Colon (tissue), 2 donors: ENCODE measurements around the gene GRAMD4.

ENCODE experiments used
- FAIRE-seq: peaks from 2 replicates; lab custom pipeline; 2012; peaks lifted over from hg19 to GRCh38; lab: Jason Lieb, UNC
- donor health status: control.
- donor health status: control.

The GRAMD4 gene

DNA sequence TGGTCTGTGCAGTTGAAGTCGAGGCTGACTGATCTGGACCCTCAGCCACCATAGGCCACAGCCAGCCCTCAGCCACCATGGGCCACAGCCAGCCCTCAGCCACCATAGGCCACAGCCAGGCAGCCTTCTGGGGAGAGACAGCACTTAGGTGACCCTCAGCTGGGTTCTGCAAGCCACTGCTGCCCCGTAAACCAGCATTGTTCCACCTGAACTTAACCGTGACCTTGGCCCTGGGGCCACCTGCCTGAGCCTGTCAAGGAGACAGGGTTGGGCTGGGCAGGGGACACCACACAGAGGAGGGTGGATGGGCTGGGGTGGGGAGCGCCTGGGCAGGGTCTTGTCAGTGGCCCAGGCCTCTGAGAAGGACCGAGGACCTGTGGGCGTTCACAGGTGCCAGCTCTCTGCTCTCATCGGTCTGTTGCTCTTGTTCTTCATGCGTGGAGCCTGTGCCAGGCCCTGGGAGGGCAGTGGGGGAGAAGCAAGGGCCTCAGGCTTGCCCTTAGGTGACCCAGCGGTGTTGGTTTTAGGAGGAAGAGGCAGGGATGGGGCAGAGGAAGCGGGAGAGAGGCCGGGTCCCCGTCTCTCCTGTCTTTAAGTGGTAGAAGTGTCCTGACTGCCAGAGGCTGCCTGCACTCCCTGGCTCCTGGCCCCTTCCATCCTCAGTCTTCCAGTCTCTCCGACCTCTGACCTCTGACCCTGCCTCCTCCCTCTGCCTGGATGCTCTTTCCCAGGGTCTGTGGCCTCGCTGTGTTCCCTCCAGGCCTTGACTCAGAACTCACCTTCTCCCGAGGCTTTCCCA, 36.9 kb downstream of the GRAMD4 start:
- FAIRE-seq: no peak

DNA sequence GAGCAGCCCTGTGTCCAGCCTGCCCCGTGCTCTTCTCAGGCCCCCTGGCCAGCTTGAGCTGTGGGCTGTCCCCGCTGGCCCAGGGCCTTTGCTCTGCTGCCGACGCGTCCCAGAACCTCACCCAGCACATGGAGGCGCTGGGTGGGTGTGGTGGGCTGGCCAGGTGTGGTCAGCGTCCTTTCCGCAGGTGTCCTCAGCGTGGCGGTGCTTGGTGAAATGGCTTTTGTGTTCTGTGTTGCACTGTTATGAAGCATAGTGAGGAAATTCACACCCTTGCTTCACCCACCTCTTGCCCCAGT, 37.4 kb downstream of the GRAMD4 start:
- no peak for FAIRE-seq

DNA sequence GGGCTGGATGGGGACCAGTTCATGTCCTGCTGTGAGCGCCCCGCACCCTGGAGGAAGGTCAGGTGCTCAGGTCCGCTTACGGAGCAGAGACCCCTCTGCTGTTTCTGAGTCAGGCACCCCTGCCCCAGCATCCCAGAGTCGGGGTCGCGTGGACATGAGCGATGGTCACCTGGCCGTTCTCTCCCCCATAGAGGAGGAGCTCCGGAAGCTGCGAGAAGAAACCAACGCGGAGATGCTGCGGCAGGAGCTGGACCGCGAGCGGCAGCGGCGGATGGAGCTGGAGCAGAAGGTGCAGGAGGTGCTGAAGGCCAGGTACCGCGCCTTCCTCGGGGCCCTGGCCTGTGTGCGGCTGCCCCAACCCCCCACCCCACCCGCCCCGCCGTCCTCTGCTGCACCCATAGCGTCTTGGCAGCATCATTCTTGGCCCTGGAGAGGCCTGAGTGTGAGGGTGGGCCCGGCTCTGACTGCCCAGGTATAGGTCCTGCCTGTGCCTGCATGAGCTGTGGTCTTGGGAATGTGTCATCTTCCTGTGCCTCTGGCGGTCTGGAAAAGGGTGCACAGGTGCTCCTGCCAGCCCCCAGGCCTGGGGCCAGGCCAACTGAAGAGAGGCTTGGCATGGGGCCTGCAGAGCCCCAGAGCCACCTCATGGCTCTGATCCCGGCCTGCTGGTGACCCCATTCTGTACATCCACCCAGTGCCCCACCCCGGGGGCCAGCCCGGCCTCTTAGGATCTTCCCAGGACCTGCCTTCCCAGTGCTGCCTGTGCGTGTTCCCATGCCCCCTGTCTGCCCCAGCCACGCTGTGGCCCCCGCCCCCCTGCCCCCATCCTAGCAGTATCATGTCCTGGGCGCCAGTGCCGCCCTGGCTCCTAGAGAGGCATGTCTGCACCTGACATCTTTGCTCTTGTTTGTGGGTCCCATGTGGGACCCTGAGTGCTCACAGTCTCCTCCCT, 38.1 kb downstream of the GRAMD4 start:
- FAIRE-seq: no peak

DNA sequence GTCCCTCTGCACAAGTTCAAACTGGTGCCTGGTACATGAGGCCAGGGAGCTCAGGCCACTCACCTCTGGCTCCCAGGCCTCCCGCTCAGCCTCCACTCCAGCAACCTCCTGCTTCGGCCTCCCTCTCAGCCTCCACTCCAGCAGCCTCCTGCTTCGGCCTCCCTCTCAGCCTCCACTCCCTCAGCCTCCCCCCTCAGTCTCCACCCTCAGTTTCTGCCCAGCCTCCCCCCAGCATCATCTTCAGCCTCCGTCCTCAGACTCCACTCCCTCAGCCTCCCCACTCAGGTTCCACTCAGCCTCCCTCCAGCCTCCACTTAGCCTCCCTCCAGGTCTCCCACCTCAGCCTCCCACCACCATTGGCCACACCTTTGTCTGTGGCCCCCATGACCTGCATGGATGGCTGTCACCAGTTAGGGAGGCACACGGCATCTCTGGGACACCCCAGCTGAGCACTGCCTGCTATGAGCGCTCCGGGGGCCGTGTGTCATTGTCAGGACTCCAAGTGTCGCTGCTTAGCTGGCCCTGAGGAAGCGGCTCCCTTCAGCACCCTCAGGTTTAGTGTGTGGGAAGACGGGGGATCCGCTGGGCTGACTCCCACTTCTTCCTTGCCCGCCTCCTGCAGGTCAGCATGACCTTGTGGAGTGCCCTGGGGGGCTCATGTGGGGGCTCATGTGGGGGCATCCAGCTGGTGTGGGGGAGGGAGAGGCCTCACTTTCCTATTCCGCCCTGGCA, 39.0 kb downstream of the GRAMD4 start:
- FAIRE-seq: no peak

DNA sequence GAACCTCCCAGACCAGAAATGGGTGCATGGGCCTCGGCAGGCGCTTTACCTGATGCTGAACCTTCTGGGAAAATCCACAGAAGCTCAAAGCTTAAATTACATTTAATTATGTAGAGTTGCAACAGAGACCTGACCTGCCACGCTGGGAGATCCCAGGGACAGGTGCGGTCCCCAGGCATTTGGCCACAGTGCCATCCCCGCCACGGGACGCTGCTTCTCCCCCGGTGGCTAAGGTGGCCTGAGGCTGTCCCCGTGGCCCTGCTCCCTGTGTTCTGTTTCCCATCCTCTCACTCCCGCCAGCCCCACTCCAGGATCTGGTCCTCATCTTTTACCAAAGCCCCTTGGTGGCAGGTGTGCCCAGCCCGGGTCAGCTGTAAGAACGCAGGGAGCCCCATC, 39.6 kb downstream of the GRAMD4 start:
- no peak for FAIRE-seq

DNA sequence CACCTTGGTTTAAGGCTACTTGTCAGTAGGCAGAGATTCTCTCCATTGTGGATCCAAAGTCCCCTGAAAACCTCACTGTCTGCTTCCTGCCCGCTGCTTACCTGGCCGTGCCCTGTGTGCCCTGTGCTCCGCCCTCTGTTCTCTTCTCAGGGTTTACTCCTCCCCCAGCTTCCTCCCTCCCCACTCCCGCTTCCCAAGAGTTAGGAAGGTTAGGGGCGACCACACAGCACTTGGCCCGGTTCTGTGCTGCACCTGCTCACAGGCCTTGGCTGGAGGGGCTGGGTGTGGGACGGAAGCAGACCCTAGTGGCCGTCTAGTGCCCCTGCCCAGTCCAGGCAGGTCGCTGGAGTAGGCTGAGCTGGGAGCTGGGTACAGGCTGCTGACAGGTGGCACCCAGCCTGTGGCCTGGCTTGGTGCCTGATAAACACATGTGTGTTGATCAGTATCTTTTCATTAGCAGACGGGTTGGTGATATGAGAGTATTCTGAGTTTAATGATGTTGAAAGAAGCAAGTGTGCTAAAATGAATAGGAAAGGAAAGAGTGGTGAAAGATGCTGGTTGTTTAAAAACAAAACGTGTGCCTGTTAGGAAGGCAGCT, 40.5 kb downstream of the GRAMD4 start:
- FAIRE-seq: no peak

DNA sequence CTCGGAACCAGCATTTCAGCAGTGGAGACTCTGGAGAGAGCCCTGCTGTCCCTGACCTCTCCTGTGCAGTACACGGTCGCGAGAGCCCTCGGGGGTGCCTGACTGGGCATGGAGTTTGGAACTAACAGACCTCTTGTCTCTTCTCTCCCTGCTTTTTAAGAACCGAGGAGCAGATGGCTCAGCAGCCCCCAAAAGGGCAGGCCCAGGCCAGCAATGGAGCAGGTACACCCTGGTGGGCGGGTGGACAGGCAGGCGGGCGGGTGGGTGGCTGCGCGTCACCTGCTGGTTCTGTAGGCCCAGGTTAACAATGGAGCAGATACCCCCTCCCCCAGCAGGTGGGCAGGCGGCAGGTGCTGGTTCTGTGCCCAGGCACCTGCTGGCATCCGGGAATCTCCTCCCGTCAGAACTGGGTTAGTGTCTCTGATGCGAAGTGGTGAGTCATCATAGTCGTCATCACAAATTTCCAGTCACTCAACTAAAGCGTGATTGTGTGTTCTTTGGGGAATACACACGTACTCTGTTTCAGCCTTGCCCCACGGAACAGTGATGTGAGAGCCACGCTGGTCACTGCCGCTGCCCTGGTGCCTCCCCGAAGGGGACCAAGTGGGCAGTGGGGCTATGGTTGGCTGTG, 41.1 kb downstream of the GRAMD4 start:
- FAIRE-seq: no peak

DNA sequence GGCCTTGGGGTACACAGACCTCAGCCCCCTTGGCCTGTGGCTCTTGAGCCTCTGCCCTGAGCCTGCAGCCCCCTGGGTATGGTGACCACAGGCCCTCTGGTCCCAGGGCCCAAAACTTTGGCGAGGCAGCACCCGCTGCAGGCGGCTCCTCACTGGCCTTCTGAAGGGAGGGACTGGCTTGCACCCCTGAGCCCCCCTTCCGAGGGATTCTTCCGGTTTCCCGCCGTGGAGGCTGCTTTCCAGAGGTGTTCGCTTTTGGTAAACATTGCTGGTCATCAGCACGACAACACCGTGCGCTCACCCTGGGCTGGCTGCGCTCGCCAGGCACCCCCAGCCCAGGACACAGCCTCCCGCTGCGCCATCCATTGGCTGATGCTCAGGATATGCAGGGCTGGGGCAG, 42.0 kb downstream of the GRAMD4 start:
- FAIRE-seq: no peak

DNA sequence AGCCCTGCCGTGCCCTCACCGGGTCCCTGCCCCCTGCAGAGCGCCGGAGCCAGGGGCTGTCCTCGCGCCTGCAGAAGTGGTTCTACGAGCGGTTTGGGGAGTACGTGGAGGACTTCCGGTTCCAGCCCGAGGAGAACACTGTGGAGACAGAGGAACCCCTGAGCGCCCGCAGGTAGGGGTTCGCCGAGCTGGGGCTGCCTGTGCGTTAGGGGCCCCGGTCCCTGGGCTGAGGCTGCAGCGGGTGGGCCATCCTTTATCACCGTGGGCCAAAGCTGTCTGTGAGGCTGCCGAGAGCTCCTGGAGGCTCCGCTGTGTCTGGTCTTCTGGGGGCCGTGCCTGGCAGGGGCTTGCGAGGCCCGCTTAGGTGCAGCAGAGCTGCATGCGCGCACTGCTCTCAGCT, 42.8 kb downstream of the GRAMD4 start:
- FAIRE-seq: no peak

DNA sequence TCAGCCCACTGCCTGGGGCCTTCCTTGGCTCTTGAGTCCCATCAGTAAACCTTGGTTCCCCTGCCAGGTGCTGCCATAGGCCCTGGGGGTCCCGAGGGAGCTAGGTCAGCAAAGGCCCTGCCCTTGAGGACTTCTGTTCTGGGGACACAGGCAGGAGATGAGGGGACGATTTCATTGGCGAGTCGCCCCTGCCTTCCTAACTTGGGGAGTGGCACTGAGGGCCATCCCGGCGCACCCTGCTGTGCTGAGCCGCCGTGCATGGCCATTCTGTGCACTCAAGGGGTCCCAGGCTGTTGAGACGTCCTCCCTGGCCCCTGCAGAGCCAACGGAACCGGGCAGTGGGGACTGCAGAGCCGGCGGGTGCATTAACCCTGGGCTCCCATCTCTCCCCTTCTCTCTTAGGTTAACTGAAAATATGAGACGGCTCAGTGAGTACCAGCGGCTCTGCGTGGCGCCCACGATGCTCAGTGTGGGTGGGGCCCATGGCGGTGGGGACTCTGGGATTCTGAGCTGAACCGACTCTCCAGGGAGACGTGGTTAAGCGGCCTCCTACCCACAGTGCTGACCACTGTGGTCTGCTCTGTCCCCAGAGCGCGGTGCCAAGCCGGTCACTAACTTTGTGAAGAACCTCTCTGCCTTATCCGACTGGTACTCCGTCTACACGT, 43.4 kb downstream of the GRAMD4 start:
- no peak for FAIRE-seq

DNA sequence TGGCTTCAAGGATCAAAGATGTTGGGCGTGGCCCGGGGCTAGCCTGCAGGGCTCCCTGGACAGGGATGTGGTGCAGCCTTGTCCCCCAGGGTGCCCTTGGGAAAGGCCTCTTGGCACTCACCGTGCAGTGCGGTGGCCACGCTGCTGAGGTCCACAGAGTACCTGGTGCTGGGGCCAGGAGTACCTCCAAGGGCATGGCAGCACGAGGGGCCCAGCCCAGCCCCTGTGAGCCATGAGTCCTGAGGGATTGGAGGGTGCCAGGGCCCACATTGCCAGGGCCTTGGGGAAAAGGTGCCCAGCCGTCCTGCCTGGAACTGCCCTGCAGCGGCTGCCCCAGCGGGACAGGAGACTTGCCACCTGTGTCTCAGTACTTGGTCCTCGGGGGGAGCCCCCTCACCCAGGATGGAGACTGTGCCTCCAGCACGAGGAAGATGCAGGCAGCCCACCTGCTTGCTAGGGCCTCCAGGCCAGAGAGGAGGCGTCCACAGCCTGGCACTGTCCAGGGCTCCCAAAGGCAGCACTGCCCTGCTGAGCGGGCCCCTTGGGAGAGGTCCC, 44.2 kb downstream of the GRAMD4 start:
- no peak for FAIRE-seq

DNA sequence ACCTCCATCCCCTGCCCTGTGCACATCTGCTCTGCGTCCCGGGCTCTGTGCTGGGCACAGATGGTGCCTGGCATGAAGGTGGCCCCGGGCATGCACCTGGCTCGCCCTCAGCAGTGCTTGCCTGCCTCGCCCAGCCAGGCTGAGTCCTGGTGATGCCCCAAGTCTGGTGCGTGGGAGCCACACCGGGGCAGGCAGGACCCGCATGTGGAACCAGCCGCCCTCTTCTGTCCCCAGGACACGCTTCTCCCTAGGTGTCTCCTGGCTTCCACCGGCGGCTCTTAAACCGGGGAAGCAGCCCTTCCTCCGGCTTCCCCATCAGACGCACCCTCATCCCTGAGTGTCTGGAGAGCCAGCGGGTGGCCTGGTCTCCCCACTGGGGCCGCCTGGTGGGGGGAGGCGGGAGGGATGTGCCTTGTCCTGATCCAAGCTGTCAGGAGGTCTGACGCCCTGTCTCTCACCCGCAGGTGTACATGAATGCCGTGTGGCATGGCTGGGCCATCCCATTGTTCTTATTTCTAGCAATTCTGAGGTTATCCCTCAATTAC, 45.0 kb downstream of the GRAMD4 start:
- FAIRE-seq: no peak

DNA sequence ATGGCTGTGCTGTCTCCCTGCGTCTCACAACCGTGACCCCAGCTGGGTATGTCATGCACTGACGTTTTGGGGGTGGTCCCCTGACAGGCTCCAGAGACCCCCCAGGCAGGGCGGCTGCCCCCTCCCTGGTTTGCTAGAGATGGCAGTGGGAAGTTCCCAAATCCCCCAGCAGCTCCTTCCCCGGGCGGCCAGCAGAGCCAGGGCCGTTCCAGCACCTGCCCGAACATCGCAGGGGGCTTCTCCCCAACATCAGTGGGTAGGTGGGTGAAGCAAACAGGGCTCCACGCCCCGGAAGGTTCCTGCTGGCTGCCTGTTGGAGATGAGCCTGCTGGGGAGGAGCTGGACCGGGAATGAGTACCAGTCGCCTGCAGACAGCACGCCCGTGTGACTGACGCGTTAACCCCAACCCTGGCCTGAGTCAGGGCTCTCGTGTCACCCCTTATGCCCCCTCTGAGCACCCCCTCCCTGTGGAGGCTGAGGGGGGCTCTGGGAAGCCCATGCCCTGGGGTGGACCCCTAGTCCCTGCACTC, 45.6 kb downstream of the GRAMD4 start:
- no peak for FAIRE-seq

DNA sequence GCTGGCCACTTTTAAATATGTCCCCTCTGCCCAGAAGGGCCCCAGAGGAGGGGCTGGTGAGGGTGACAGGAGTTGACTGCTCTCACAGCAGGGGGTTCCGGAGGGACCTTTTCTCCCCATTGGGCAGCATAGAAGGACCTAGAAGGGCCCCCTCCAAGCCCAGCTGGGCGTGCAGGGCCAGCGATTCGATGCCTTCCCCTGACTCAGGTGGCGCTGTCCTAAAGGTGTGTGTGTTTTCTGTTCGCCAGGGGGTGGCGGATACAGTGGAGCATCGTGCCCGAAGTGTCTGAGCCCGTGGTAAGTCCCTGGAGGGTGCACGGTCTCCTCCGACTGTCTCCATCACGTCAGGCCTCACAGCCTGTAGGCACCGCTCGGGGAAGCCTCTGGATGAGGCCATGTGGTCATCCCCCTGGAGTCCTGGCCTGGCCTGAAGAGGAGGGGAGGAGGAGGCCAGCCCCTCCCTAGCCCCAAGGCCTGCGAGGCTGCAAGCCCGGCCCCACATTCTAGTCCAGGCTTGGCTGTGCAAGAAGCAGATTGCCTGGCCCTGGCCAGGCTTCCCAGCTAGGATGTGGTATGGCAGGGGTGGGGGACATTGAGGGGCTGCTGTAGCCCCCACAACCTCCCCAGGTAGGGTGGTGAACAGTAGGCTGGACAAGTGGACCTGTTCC, 46.5 kb downstream of the GRAMD4 start:
- no peak for FAIRE-seq

DNA sequence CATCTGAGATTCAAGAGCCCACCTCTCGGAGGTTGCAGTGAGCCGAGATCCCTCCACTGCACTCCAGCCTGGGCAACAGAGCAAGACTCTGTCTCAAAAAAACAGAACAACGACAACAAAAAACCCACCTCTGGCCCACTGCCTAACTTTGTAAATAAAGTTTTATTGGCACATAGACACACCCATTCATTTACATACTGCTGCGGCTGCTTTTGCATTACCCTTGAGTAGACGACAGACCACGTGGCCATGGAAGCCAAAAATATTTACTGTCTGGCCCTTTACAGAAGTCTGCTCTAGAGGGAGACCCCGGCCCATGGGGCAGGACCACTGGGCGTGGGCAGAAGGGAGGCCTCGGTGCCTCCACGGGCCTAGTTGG, 47.0 kb downstream of the GRAMD4 start:
- no peak for FAIRE-seq

DNA sequence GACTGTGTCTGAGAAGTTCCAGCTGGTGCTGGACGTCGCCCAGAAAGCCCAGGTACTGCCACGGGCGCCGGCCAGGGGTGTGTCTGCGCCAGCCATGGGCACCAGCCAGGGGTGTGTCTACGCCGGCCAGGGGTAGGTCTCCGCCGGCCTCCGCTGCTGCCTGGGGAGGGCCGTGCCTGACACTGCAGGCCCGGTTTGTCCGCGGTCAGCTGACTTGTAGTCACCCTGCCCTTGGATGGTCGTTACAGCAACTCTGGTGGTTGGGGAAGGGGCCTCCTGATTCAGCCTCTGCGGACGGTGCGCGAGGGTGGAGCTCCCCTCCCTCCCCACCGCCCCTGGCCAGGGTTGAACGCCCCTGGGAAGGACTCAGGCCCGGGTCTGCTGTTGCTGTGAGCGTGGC, 47.9 kb downstream of the GRAMD4 start:
- no peak for FAIRE-seq

DNA sequence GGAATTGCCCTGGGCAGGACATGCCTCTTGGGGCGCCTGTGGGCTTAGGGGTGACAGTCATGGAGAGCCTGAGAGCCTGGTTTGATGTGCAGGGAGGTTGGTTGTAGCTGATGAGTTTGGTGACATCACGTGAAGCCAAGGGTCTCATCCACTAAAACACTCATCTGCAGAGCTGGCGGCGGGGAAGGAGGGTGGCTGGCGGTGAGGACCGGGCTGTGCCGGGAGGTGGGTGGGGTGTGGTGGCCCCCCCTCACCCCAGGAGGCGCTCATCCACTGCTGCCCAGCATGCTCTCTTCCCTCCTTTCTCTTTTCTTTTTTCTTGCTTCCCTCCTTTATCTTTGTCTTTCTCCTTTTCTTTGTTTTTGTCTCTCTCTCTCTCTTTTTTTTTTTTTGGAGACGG, 49.0 kb downstream of the GRAMD4 start:
- no peak for FAIRE-seq

DNA sequence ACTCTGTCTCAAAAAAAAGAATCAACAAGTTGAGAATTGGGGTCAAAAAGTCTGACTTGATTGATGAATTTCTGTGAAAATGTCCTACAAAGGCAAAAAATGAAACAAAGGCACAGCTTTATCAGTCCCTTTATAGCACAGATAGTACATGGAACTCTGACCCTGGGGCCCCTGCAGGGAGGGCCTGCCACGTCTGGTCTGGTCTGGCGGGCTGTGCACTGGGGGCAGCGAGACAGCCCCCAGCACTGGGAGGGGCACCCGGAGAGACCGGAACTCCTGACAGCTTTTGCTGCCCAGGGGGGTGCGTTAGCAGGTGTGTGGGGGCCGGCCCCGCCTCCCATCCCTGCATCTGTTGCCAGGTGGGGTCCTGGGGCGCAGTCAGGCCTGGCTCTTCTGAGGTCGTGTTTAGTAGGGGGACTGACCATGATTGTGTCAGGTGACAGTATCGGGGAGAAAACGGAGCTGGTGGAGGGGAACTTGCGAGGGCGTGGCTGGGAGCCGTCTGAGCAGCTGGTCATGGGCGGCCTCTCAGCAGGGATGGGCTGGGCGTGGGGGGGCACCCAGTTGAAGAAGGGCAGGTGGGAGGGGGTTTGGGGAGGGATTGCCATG, 51.7 kb downstream of the GRAMD4 start:
- no peak for FAIRE-seq

DNA sequence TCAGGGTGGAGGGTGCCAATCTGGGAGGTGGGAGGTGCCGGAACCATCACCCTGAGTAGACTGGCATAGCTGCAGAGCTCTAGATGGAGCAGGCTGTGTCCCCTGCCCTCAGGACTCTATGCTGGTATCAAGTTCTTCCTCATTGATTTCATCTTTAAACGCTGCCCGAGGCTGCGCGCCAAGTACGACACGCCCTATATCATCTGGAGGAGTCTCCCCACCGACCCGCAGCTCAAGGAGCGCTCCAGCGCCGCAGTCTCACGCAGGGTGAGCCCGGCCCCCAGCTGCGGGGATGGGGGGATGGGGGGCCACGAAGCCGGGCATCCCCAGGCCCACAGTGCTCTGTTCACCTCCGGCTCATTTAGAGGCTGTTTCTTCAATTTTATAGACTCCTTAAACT, 52.5 kb downstream of the GRAMD4 start:
- FAIRE-seq: no peak

DNA sequence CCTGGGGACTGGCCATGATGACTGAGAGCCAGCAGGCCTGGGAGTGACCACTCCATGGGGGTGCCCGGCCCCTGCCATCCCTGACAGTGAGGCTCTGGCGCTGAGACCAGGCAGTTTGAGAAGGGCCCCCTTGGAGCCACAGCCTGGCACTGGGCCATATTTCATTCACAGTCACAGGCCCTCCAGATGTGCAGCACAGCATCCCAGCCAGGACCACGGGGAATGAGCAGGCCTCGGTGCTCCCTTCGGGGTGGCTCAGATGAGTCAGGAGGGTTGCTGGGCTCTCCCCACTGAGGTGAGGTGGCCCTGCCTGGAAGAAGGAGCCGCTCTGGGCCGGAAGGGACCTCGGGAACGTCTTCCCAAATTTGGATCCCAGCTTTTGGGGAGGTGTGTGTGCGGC, 53.0 kb downstream of the GRAMD4 start:
- FAIRE-seq: no peak
